GM12864 (cell line): ENCODE measurements around the gene NALCN.

Source experiments
- DNase-seq: peaks from one replicate; pipeline ENCODE4 v3.0.0-alpha.2; 2011; ENCODE audit warnings: low read depth
- H3K4me3 ChIP-seq: 2 replicates; pipeline ENCODE4 v1.5.1; 2011; ENCODE audit warnings: mild to moderate bottlenecking, low read depth, low read length, control low read depth
- CTCF ChIP-seq: IDR thresholded peaks from 2 replicates; pipeline ENCODE4 v1.5.1; 2011; ENCODE audit warnings: low read depth, mild to moderate bottlenecking, moderate library complexity, low read length, control low read depth, inconsistent platforms; ENCODE audit errors: missing control alignments

Gene NALCN

GRCh38 chr13:101204270-101205020 is 211.9 kb downstream of the NALCN start:
- no peak overlapping the region for H3K4me3 ChIP-seq
- TF ChIP-seq CTCF: no peak
- no peak for DNase-seq

GRCh38 chr13:101202590-101202989 is 213.7 kb downstream of the NALCN start:
- no peak for TF ChIP-seq CTCF
- no peak overlapping the region for H3K4me3 ChIP-seq

GRCh38 chr13:101190976-101191375 is 225.3 kb downstream of the NALCN start:
- DNase-seq: no peak
- no peak for TF ChIP-seq CTCF
- no peak overlapping the region for H3K4me3 ChIP-seq

More at GRCh38 chr13:101202590-101202989, 213.7 kb downstream of the NALCN start:
- no peak for DNase-seq

- no peak for DNase-seq
- TF ChIP-seq CTCF: no peak
- no peak overlapping the region for H3K4me3 ChIP-seq
These were observed 226.0 kb downstream of the NALCN start for GRCh38 chr13:101190337-101190736.

GRCh38 chr13:101185606-101186005 is 230.7 kb downstream of the NALCN start:
- DNase-seq: no peak
- TF ChIP-seq CTCF: no peak
- H3K4me3 ChIP-seq: no peak overlapping the region

- no peak for DNase-seq
- TF ChIP-seq CTCF: no peak
- H3K4me3 ChIP-seq: no peak overlapping the region
These were observed 235.1 kb downstream of the NALCN start for GRCh38 chr13:101181076-101181685.

- no peak overlapping the region for H3K4me3 ChIP-seq
- TF ChIP-seq CTCF: no peak
- no peak for DNase-seq
These were observed 237.3 kb downstream of the NALCN start for GRCh38 chr13:101179021-101179420.
